Hepatocyte (in vitro differentiated cells): ENCODE measurements around the gene NSF. TPM values are rescaled to one million over a fixed set of nuclear protein-coding genes. Genes with fewer than 3 reads are reported as not detected.

Experiments
- DNase-seq: peaks from one replicate; pipeline ENCODE4 v3.0.0-alpha.2; 2016; ENCODE audit warnings: low spot score
- H2AFZ ChIP-seq: fragments of 200-600 bp; sonication (generic); 2 replicates; pipeline ENCODE4 v1.6.0; 2016; ENCODE audit warnings: antibody characterized with exemption, mild to moderate bottlenecking
- H3K27ac ChIP-seq: fragments of 200-600 bp; sonication (generic); 2 replicates; pipeline ENCODE4 v1.5.1; 2016; ENCODE audit warnings: mild to moderate bottlenecking
- H3K27me3 ChIP-seq: fragments of 200-600 bp; sonication (generic); 2 replicates; pipeline ENCODE4 v1.6.1; 2016
- H3K36me3 ChIP-seq: fragments of 200-600 bp; sonication (generic); replicated peaks from 2 replicates; pipeline ENCODE4 v1.5.1; 2016; ENCODE audit warnings: low read depth; ENCODE audit not compliant: insufficient read depth
- H3K4me1 ChIP-seq: fragments of 200-600 bp; sonication (generic); 2 replicates; pipeline ENCODE4 v1.5.1; 2016; ENCODE audit warnings: mild to moderate bottlenecking, moderate library complexity; ENCODE audit not compliant: insufficient read depth
- H3K4me2 ChIP-seq: fragments of 200-600 bp; sonication (generic); 2 replicates; pipeline ENCODE4 v1.6.0; 2016
- H3K4me3 ChIP-seq: fragments of 200-600 bp; sonication (generic); 2 replicates; pipeline ENCODE4 v1.5.1; 2016; ENCODE audit warnings: mild to moderate bottlenecking
- H3K79me2 ChIP-seq: fragments of 200-600 bp; sonication (generic); 2 replicates; pipeline ENCODE4 v1.6.0; 2017; ENCODE audit warnings: mild to moderate bottlenecking
- H3K9me2 ChIP-seq: fragments of 200-600 bp; sonication (generic); replicated peaks from 2 replicates; pipeline ENCODE4 v1.6.0; 2017; ENCODE audit warnings: mild to moderate bottlenecking; ENCODE audit not compliant: insufficient read depth
- H3K9me3 ChIP-seq: fragments of 200-600 bp; sonication (generic); 2 replicates; pipeline ENCODE4 v1.5.1; 2016; ENCODE audit warnings: low read depth, mild to moderate bottlenecking
- H4K20me1 ChIP-seq: fragments of 200-600 bp; sonication (generic); 2 replicates; pipeline ENCODE4 v1.6.0; 2016; ENCODE audit warnings: mild to moderate bottlenecking; ENCODE audit not compliant: insufficient read depth, poor library complexity, severe bottlenecking
- EZH2 ChIP-seq: fragments of 200-600 bp; sonication (generic); IDR thresholded peaks from 2 replicates; pipeline ENCODE4 v1.6.1; 2016; ENCODE audit warnings: antibody characterized with exemption, mild to moderate bottlenecking, borderline replicate concordance
- EZH2phosphoT487 ChIP-seq: fragments of 200-600 bp; sonication (generic); IDR thresholded peaks from one replicate; pipeline ENCODE4 v1.6.1; 2018; ENCODE audit warnings: antibody characterized with exemption, mild to moderate bottlenecking, low read depth, moderate library complexity; ENCODE audit not compliant: unreplicated experiment, severe bottlenecking
- WGBS: methylation state at CpG from one replicate; pipeline ENCODE4 v1.1.6; 2016; ENCODE audit warnings: low lambda C conversion rate; ENCODE audit errors: missing lambda C conversion rate; 5-methylcytosine and 5-hydroxymethylcytosine counted together
- polyA plus RNA-seq: library from polyadenylated mRNA; unstranded; fragments of >200 nt; fragmentation: Nextera tagmentation; extraction: Ambion mirVana; gene quantifications from 2 replicates; pipeline ENCODE4 v1.2.1, GENCODE V29; 2016
- total RNA-seq: library from RNA; depleted of rRNA; stranded (reverse); fragments of >200 nt; gene quantifications from 2 replicates; pipeline ENCODE4 v1.2.3, GENCODE V29; 2014
- TF ChIP-seq, protein P1 (sequence below): fragments of 200-600 bp; sonication (generic); IDR thresholded peaks from 2 replicates; pipeline ENCODE4 v1.5.1; 2016; ENCODE audit warnings: antibody characterized with exemption, mild to moderate bottlenecking; ENCODE audit not compliant: poor library complexity

Gene NSF
- total and polyA plus RNA-seq, 2 experiments from 2014 or later = 22.6 to 35.1 TPM

DNA sequence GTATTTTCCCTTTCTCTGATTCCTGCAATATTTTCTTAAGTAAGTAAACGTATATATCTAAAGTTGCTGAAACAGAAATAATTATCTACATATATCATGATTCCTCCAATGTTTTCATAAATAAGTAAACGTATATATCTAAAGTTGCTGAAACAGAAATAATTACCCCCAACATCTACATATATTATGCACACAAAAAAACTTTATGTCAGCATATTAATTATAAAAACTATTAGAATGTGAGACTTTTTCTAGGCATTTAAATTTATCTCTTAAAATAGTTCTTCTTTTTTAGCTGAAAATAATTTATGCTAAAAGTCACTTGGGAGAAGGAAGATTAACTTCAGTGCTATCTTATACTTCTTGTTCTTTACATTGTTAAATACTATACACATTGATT lies 139.6 kb downstream of the NSF start:
- 95% methylated on average over 2 of the region's 2 CpGs for WGBS
- Histone ChIP-seq H3K4me2 (no peak overlapping the region), H3K4me3 (no peak overlapping the region), H3K9me2 (no peaks in the 10 kb centered on the region), H3K36me3 (no peaks in the 10 kb centered on the region), H3K27ac (no peak overlapping the region), H3K9me3 (no peaks in the 10 kb centered on the region), H4K20me1 (no peaks in the 10 kb centered on the region), H3K27me3 (no peaks in the 10 kb centered on the region), H2AFZ (no peak overlapping the region), H3K79me2 (no peaks in the 10 kb centered on the region), H3K4me1 (peaks cover 6% of the 10 kb centered on the region)
- TF ChIP-seq EZH2phosphoT487 (no peak), EZH2 (no peak)
- TF ChIP-seq, protein P1, sequence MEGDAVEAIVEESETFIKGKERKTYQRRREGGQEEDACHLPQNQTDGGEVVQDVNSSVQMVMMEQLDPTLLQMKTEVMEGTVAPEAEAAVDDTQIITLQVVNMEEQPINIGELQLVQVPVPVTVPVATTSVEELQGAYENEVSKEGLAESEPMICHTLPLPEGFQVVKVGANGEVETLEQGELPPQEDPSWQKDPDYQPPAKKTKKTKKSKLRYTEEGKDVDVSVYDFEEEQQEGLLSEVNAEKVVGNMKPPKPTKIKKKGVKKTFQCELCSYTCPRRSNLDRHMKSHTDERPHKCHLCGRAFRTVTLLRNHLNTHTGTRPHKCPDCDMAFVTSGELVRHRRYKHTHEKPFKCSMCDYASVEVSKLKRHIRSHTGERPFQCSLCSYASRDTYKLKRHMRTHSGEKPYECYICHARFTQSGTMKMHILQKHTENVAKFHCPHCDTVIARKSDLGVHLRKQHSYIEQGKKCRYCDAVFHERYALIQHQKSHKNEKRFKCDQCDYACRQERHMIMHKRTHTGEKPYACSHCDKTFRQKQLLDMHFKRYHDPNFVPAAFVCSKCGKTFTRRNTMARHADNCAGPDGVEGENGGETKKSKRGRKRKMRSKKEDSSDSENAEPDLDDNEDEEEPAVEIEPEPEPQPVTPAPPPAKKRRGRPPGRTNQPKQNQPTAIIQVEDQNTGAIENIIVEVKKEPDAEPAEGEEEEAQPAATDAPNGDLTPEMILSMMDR = no peak
- DNase-seq = no peak

GRCh38 chr17:46730679-46731078 lies 140.2 kb downstream of the NSF start:
- TF ChIP-seq EZH2 = no peak
- TF ChIP-seq, protein P1 = no peak
- no peak for TF ChIP-seq EZH2phosphoT487
- 96% methylated on average over 1 of the region's 1 CpG for WGBS

DNA sequence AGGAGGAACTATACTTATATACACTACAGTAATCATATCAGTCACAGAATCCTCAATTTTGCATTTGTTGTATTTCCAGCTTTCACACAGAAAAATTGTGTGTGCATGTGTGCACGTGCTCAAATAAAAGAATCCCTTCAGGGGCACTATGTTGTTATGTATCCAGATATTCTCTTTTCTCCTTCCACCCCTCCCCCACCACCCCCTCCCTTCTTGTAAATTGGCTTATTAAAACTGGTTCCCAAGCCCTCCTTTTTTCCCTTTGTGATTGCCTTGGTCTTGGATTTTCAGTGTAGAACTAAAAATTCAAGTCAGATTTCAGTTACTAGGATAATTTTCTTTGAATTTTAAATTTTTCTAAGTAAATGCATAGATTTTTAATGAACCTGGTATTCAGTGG lies 141.7 kb downstream of the NSF start:
- no peaks in the 10 kb centered on the region for H4K20me1 ChIP-seq
- no peak overlapping the region for H3K27ac ChIP-seq
- no peaks in the 10 kb centered on the region for H3K9me3 ChIP-seq
- H3K79me2 ChIP-seq = no peaks in the 10 kb centered on the region
- no peak overlapping the region for H2AFZ ChIP-seq
- TF ChIP-seq, protein P1 = no peak
- TF ChIP-seq EZH2phosphoT487 (no peak), EZH2 (no peak)
- no peak overlapping the region for H3K4me2 ChIP-seq
- H3K4me1 ChIP-seq = peaks cover 3% of the 10 kb centered on the region
- H3K9me2 ChIP-seq = no peaks in the 10 kb centered on the region
- no peak for DNase-seq
- H3K27me3 ChIP-seq = no peaks in the 10 kb centered on the region
- WGBS = 56% methylated on average over 1 of the region's 1 CpG
- no peak overlapping the region for H3K4me3 ChIP-seq
- H3K36me3 ChIP-seq = no peaks in the 10 kb centered on the region

More at GRCh38 chr17:46730679-46731078, 140.2 kb downstream of the NSF start:
- H3K9me2 ChIP-seq = no peaks in the 10 kb centered on the region
- no peaks in the 10 kb centered on the region for H3K9me3 ChIP-seq
- no peak overlapping the region for H3K27ac ChIP-seq
- no peaks in the 10 kb centered on the region for H3K36me3 ChIP-seq
- H3K27me3 ChIP-seq = no peaks in the 10 kb centered on the region
- H3K4me3 ChIP-seq = no peak overlapping the region
- H3K4me2 ChIP-seq = no peak overlapping the region
- peaks cover 6% of the 10 kb centered on the region for H3K4me1 ChIP-seq
- no peaks in the 10 kb centered on the region for H3K79me2 ChIP-seq
- no peak for DNase-seq
- no peaks in the 10 kb centered on the region for H4K20me1 ChIP-seq
- no peak overlapping the region for H2AFZ ChIP-seq
